Measurements from ENCODE around the gene WDR45B.

- TF ChIP-seq ZNF263 (CRISPR knock-in tag; IDR thresholded peaks at IDR 0.05; ENCODE audit: low read depth): no peak
- no peak for TF ChIP-seq SP1 (CRISPR knock-in tag; conservative IDR thresholded peaks at IDR 0.05)
- no peak for TF ChIP-seq CTCF (IDR thresholded peaks at IDR 0.05)
Measured at GRCh38 chr17:82565551-82565950, 82.7 kb downstream of the WDR45B start.
